B cell (primary cell): ENCODE measurements around the gene BSDC1. TPM values are rescaled to one million over a fixed set of nuclear protein-coding genes. Genes with fewer than 3 reads are reported as not detected.
"Not testable (repeated sequence)": the region's sequence is repeated elsewhere in the genome, so short reads cannot be mapped to it uniquely, and the experiment has no call there.

Experiments used
- ATAC-seq: fragments of 200-7000 bp; cut with Tn5 transposase; one replicate; pipeline ENCODE4 v1.10.0; 2021; ENCODE audit warnings: low read depth, mild to moderate bottlenecking, moderate number of reproducible peaks, moderate library complexity
- CTCF ChIA-PET: fragments of 350-600 bp; sonication (Branson Sonifier 250); formaldehyde crosslinking; loops from one replicate; lab custom pipeline; 2021; ENCODE audit warnings: antibody characterized with exemption, inconsistent platforms; lab: Charles Lee
- POLR2A ChIA-PET: fragments of 350-600 bp; sonication (Branson Sonifier 250); formaldehyde crosslinking; loops from one replicate; lab custom pipeline; 2021; ENCODE audit warnings: antibody characterized with exemption; lab: Charles Lee
- DNase-seq: peaks from one replicate; pipeline ENCODE4 v3.0.0; 2013
- H2AFZ ChIP-seq: 2 replicates; pipeline ENCODE4 v1.6.1; 2012; ENCODE audit warnings: mild to moderate bottlenecking, low read depth, low read length; ENCODE audit not compliant: insufficient read depth, poor library complexity, severe bottlenecking
- H3K27ac ChIP-seq, 2 donors: 1 replicate in 1 of 2; 2 replicates in 1 of 2; pipeline ENCODE4 v1.5.1; 2012 to 2013; ENCODE audit warnings: low read length in 2 of 2, mild to moderate bottlenecking in 2 of 2, moderate library complexity in 1 of 2
- H3K27me3 ChIP-seq, 4 experiments: fragments of 200-600 bp in 1 of 4; sonication (generic) in 1 of 4; replicated peaks in 1 of 4; 1 replicate in 2 of 4; 2 replicates in 2 of 4; pipeline versions ENCODE4 v1.6.1 to v1.7.0; 2013 to 2016; ENCODE audit warnings: low read length in 3 of 4, mild to moderate bottlenecking in 2 of 4, mixed read lengths in 1 of 4, moderate library complexity in 1 of 4; ENCODE audit not compliant: insufficient read depth in 4 of 4, control insufficient read depth in 3 of 4; ENCODE audit errors: control extremely low read depth in 1 of 4
- H3K36me3 ChIP-seq, 2 experiments: replicated peaks in 1 of 2; 1 replicate in 1 of 2; 2 replicates in 1 of 2; pipeline versions ENCODE4 v1.6.1 to v1.7.1; 2013; ENCODE audit warnings: low read length in 1 of 2; ENCODE audit not compliant: insufficient read depth in 2 of 2, control insufficient read depth in 1 of 2; ENCODE audit errors: control extremely low read depth in 1 of 2, extremely low read depth in 1 of 2
- H3K4me1 ChIP-seq, 2 donors: fragments of 200-600 bp in 1 of 2; sonication (generic) in 1 of 2; 1 replicate in 1 of 2; 2 replicates in 1 of 2; pipeline versions ENCODE4 v1.5.1 to v1.6.1; 2013 to 2017; ENCODE audit warnings: low read length in 2 of 2; ENCODE audit not compliant: control insufficient read depth in 2 of 2, insufficient read depth in 2 of 2
- H3K4me2 ChIP-seq: replicated peaks from 2 replicates; pipeline ENCODE3; 2012; ENCODE audit warnings: mild to moderate bottlenecking, low read depth, low read length; ENCODE audit not compliant: poor library complexity, severe bottlenecking
- H3K4me3 ChIP-seq, 5 experiments: fragments of 200-600 bp in 1 of 5; sonication (generic) in 1 of 5; 1 replicate in 3 of 5; 2 replicates in 2 of 5; pipeline versions ENCODE4 v1.5.1 to v1.7.0; 2011 to 2016; ENCODE audit warnings: low read length in 4 of 5, mild to moderate bottlenecking in 4 of 5, low read depth in 2 of 5, control low read depth in 1 of 5, moderate library complexity in 1 of 5; ENCODE audit not compliant: insufficient read depth in 1 of 5; ENCODE audit errors: control extremely low read depth in 1 of 5, extremely low read depth in 1 of 5
- H3K79me2 ChIP-seq: fragments of 200-600 bp; sonication (generic); one replicate; pipeline ENCODE4 v1.6.0; 2016; ENCODE audit warnings: low read length; ENCODE audit not compliant: control insufficient read depth, insufficient read depth
- H3K9ac ChIP-seq: fragments of 200-600 bp; sonication (generic); 2 replicates; pipeline ENCODE4 v1.6.1; 2017; ENCODE audit warnings: mild to moderate bottlenecking, low read length, moderate library complexity
- H3K9me3 ChIP-seq, 3 donors: one replicate each; pipeline versions ENCODE4 v1.6.1 to v1.7.1; 2013; ENCODE audit warnings: low read length in 2 of 3; ENCODE audit not compliant: control insufficient read depth in 2 of 3, insufficient read depth in 1 of 3; ENCODE audit errors: control extremely low read depth in 1 of 3
- H4K20me1 ChIP-seq: 2 replicates; pipeline ENCODE4 v1.6.0; 2012; ENCODE audit warnings: mild to moderate bottlenecking, low read length; ENCODE audit not compliant: insufficient read depth, control insufficient read depth, poor library complexity, severe bottlenecking
- H3K27ac Mint-ChIP-seq: one replicate; pipeline ENCODE4 v1.8.0; 2021; ENCODE audit warnings: mixed read lengths
- H3K27me3 Mint-ChIP-seq: one replicate; pipeline ENCODE4 v1.8.0; 2021; ENCODE audit warnings: mixed read lengths
- H3K4me1 Mint-ChIP-seq: one replicate; pipeline ENCODE4 v1.8.0; 2021; ENCODE audit warnings: mixed read lengths
- H3K4me3 Mint-ChIP-seq: one replicate; pipeline ENCODE4 v1.8.0; 2021; ENCODE audit warnings: mixed read lengths
- H3K9me3 Mint-ChIP-seq: one replicate; pipeline ENCODE4 v1.8.0; 2022; ENCODE audit warnings: mixed read lengths; ENCODE audit not compliant: insufficient read depth
- CTCF ChIP-seq: fragments of 200-600 bp; IDR thresholded peaks from one replicate; pipeline ENCODE4 v1.8.0; 2022; ENCODE audit warnings: antibody characterized with exemption, mild to moderate bottlenecking
- EZH2 ChIP-seq: IDR thresholded peaks from 2 replicates; pipeline ENCODE4 v1.6.1; 2012; ENCODE audit warnings: borderline replicate concordance, low read depth, mild to moderate bottlenecking, moderate library complexity, low read length; ENCODE audit not compliant: insufficient read depth, poor library complexity, severe bottlenecking
- WGBS: methylation state at CpG from one replicate; pipeline ENCODE4 v1.1.5; 2013; ENCODE audit warnings: missing lambda C conversion rate; ENCODE audit not compliant: insufficient coverage; 5-methylcytosine and 5-hydroxymethylcytosine counted together
- intact Hi-C: fragments of 100-400 bp; cut with micrococcal nuclease; formaldehyde crosslinking; loops from one replicate; pipeline ENCODE4 v1.10.0; 2022
- polyA plus RNA-seq: library from polyadenylated mRNA; depleted of rRNA; stranded (reverse); fragments of >200 nt; gene quantifications from 2 replicates; pipeline ENCODE4 v1.2.3, GENCODE V29; 2012
- total RNA-seq, 2 donors: library from RNA; stranded (reverse); fragments of 120-200 nt in 1 of 2; gene quantifications; 1 replicate in 1 of 2; 2 replicates in 1 of 2; pipeline versions ENCODE4 v1.2.3 to v1.2.4, GENCODE V29; 2013 to 2022

The BSDC1 gene
- total and polyA plus RNA-seq, 2 donors (not counting 1 experiment from before 2014, with no cell fraction given): 54.5 to 117 TPM

GRCh38 chr1:32398401-32398800 lies 4.2 kb upstream of the BSDC1 start:
- intact Hi-C loops: no loop called here

GRCh38 chr1:32396524-32396923 lies 2.3 kb upstream of the BSDC1 start:
- H3K4me3 Mint-ChIP-seq, H3K9ac ChIP-seq, POLR2A ChIA-PET, intact Hi-C loops, H3K27me3 Mint-ChIP-seq, H4K20me1 ChIP-seq, H3K36me3 ChIP-seq, H3K9me3 ChIP-seq, DNase-seq, H3K4me2 ChIP-seq, ATAC-seq, H2AFZ ChIP-seq, H3K27ac Mint-ChIP-seq, H3K27me3 ChIP-seq, H3K27ac ChIP-seq, H3K9me3 Mint-ChIP-seq, H3K4me3 ChIP-seq: not testable (repeated sequence)
- CTCF ChIA-PET: interaction anchor here (0.5 to 2.3 kb wide), 3 partner anchors 14 to 181 kb away, joined by 3 to 5 read pairs (median 3); no protein-coding TSS in a partner anchor
- peaks cover 14 to 26% of the 10 kb centered on the region in 2 donors for H3K4me1 ChIP-seq
- H3K79me2 ChIP-seq: peaks cover 27% of the 10 kb centered on the region
- WGBS: 67% methylated on average over 1 of the region's 5 CpGs
- peaks cover 32% of the 10 kb centered on the region for H3K4me1 Mint-ChIP-seq

More at GRCh38 chr1:32398401-32398800, 4.2 kb upstream of the BSDC1 start:
- ChIA-PET CTCF (interaction anchor here (1.3 to 5.1 kb wide), 5 partner anchors 9 to 375 kb away, joined by 3 to 76 read pairs (median 5); no protein-coding TSS in a partner anchor), POLR2A (no interaction called here)
- no peak for ATAC-seq
- H3K27me3 Mint-ChIP-seq: peaks cover 3% of the 10 kb centered on the region
- Histone ChIP-seq H3K4me3 (no peak overlapping the region), H3K27me3 (no peaks in the 10 kb centered on the region), H3K36me3 (no peaks in the 10 kb centered on the region), H3K27ac (no peak overlapping the region), H3K9me3 (no peaks in the 10 kb centered on the region), H3K79me2 (peaks cover 8% of the 10 kb centered on the region), H4K20me1 (no peaks in the 10 kb centered on the region), H3K9ac (no peak overlapping the region), H3K4me2 (no peak overlapping the region), H2AFZ (no peak overlapping the region), H3K4me1 (peaks cover 9 to 14% of the 10 kb centered on the region in 2 donors)
- peaks cover 24% of the 10 kb centered on the region for H3K4me1 Mint-ChIP-seq
- no peak for TF ChIP-seq CTCF
- TF ChIP-seq EZH2: no peak
- no peak for DNase-seq
- no peak overlapping the region for H3K27ac Mint-ChIP-seq
- H3K4me3 Mint-ChIP-seq: no peak overlapping the region
- no peaks in the 10 kb centered on the region for H3K9me3 Mint-ChIP-seq
- 79% methylated on average over 2 of the region's 2 CpGs for WGBS
